ENCODE data around the gene MATN4. TPM values are rescaled to one million over a fixed set of nuclear protein-coding genes. Genes with fewer than 3 reads are reported as not detected.

The MATN4 gene
- total and polyA plus RNA-seq, 2 of the 13 experiments (the other 11 are each of a cell fraction or from before 2014, with no cell fraction given), result not detected

- TF ChIP-seq RCOR2 (CRISPR knock-in tag; IDR thresholded peaks at IDR 0.05), result peak; percentile 53; the same call in 1 of the 2 replicates
- TF ChIP-seq FOXP1 (IDR thresholded peaks at IDR 0.05), result no peak
- TF ChIP-seq FOXP1 (CRISPR knock-in tag; IDR thresholded peaks at IDR 0.05), result no peak
- TF ChIP-seq, protein P1, sequence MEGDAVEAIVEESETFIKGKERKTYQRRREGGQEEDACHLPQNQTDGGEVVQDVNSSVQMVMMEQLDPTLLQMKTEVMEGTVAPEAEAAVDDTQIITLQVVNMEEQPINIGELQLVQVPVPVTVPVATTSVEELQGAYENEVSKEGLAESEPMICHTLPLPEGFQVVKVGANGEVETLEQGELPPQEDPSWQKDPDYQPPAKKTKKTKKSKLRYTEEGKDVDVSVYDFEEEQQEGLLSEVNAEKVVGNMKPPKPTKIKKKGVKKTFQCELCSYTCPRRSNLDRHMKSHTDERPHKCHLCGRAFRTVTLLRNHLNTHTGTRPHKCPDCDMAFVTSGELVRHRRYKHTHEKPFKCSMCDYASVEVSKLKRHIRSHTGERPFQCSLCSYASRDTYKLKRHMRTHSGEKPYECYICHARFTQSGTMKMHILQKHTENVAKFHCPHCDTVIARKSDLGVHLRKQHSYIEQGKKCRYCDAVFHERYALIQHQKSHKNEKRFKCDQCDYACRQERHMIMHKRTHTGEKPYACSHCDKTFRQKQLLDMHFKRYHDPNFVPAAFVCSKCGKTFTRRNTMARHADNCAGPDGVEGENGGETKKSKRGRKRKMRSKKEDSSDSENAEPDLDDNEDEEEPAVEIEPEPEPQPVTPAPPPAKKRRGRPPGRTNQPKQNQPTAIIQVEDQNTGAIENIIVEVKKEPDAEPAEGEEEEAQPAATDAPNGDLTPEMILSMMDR (CRISPR knock-in tag; IDR thresholded peaks at IDR 0.05), result no peak
- TF ChIP-seq NFE2L1 (CRISPR knock-in tag; IDR thresholded peaks at IDR 0.05; ENCODE audit: borderline replicate concordance), result no peak
- TF ChIP-seq ZNF737 (CRISPR knock-in tag; IDR thresholded peaks at IDR 0.05; ENCODE audit: borderline replicate concordance), result no peak
- TF ChIP-seq FIP1L1 (IDR thresholded peaks at IDR 0.05; ENCODE audit: borderline replicate concordance, insufficient read depth, low read depth, low read length), result no peak
- TF ChIP-seq ATF7-NPFF (CRISPR knock-in tag; IDR thresholded peaks at IDR 0.05; ENCODE audit: low read depth), result no peak
- TF ChIP-seq RBM39 (IDR thresholded peaks at IDR 0.05; ENCODE audit: low read depth, low read length, poor library complexity, severe bottlenecking), result no peak
- peak; percentile 79 for TF ChIP-seq ZBTB7A (CRISPR knock-in tag; IDR thresholded peaks at IDR 0.05)
- 0 out of 2 replicates have a peak, but pooled peaks have one; percentile 31 for TF ChIP-seq SNAPC4 (CRISPR knock-in tag; IDR thresholded peaks at IDR 0.05)
- TF ChIP-seq LCORL (IDR thresholded peaks at IDR 0.05), result no peak
- 0 out of 2 replicates have a peak, but pooled peaks have one; percentile 18 for TF ChIP-seq LCORL (CRISPR knock-in tag; IDR thresholded peaks at IDR 0.05)
- TF ChIP-seq ADNP (CRISPR knock-in tag; IDR thresholded peaks at IDR 0.05), result no peak
- TF ChIP-seq ZNF512B (CRISPR knock-in tag; IDR thresholded peaks at IDR 0.05; ENCODE audit: borderline replicate concordance), result 0 out of 2 replicates have a peak, but pooled peaks have one; percentile 66
- 0 out of 2 replicates have a peak, but pooled peaks have one; percentile 13 for TF ChIP-seq CBX5 (CRISPR knock-in tag; IDR thresholded peaks at IDR 0.05; ENCODE audit: borderline replicate concordance)
- TF ChIP-seq SETDB1 (CRISPR knock-in tag; IDR thresholded peaks at IDR 0.05; ENCODE audit: borderline replicate concordance), result no peak
- 0 out of 2 replicates have a peak, but pooled peaks have one; percentile 41 for TF ChIP-seq SIN3A (IDR thresholded peaks at IDR 0.05; ENCODE audit: borderline replicate concordance, low read depth, low read length)
- no peak for TF ChIP-seq ZNF207 (IDR thresholded peaks at IDR 0.05; ENCODE audit: borderline replicate concordance)
- no peak for TF ChIP-seq RNF2 (conservative IDR thresholded peaks at IDR 0.05; ENCODE audit: low read depth)
Measured at GRCh38 chr20:45337367-45338120, 29.4 kb upstream of the MATN4 start (continued).
